Epidermal melanocyte (primary cell): ENCODE measurements around the gene ZNF12.
"Not testable (repeated sequence)": the region's sequence is repeated elsewhere in the genome, so short reads cannot be mapped to it uniquely, and the experiment has no call there.

Experiments used
- DNase-seq: peaks from one replicate; pipeline ENCODE4 v3.0.0; 2011; ENCODE audit warnings: low spot score; ENCODE audit not compliant: insufficient read length

Gene ZNF12

GRCh38 chr7:6691609-6692106, 15.1 kb downstream of the ZNF12 start:
- DNase-seq, result no peak

GRCh38 chr7:6691103-6691502, 15.6 kb downstream of the ZNF12 start:
- no peak for DNase-seq

DNA sequence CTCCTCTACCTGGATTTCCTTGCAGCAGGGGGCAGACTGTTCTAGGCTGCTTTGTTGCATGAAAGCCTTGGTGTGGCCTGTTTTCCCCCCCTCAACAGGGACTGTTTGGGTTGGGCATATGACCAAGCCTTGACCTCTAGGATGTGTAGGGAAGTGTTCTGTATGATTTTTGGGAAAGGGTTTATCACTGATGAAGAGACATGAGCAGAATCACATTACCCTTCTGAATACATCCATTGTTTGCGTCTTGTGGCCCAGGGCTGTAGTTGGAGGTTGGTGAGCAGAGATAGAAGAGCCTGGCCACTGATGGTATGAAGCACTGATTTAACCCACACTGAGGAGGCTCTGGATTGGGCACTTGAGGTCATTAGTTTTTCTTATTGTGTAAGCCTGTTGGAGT, 26.6 kb downstream of the ZNF12 start:
- no peak for DNase-seq

DNA sequence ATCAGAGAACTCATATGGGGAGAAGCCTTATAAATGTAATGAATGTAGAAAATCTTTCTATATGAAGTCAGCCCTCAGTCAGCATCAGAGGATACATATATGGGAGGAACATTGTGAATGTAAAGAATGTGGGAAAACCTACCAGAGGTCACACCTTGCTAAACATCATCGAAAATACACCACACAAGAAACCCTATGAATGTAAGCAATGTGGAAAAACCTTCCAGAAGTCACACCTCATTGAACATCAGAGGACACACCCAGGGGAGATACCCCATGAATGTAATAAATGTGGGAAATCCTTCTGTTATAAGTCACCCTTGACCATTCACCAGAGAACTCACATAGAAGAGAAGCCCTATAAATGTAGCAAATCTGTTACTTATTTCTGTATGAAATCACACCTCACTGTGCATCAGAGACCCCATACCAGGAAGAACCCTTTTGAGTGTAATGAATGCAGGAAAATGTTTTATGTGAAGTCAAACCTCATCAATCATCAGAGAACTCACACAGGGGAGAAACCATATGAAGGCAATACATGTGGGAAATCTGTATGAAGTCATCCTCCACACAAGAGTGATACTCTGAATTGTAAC, 30.8 kb downstream of the ZNF12 start:
- DNase-seq, result no peak

DNA sequence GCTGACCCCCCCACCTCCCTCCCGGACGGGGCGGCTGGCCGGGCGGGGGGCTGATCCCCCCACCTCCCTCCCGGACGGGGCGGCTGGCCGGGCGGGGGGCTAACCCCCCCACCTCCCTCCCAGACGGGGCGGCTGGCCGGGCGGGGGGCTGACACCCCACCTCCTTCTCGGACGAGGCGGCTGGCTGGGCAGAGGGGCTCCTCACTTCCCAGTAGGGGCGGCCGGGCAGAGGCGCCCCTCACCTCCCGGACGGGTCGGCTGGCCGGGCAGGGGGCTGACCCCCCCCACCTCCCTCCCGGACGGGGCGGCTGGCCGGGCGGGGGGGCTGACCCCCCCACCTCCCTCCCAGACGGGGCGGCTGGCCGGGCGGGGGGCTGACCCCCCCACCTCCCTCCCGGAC, 35.9 kb downstream of the ZNF12 start:
- not testable (repeated sequence) for DNase-seq

- DNase-seq, result no peak
Measured at GRCh38 chr7:6658618-6659345, 48.0 kb downstream of the ZNF12 start.

DNA sequence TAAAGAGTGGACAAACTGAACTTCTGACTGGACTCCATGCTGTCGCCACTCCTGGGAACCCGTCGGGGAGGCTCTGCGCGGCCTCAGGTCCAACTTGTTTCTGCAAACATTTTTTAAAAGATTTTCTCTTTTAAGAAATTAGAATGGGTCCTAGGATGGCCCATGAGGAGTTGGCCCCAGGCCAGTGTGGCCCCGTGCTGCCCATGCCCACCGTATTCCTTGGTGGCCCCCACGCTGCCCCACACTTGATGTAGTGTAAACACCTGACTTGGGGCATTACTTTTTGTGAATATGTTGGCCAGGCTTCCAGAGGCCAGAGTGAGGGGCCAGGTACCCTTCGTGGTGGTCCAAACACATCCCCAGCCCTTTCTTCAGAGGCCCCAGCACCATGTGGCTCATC, 50.3 kb downstream of the ZNF12 start:
- DNase-seq, result no peak

- DNase-seq, result no peak
Measured at GRCh38 chr7:6655636-6656385, 50.9 kb downstream of the ZNF12 start.

- DNase-seq, result no peak
Measured at GRCh38 chr7:6654842-6655610, 51.7 kb downstream of the ZNF12 start.

GRCh38 chr7:6654113-6654841, 52.5 kb downstream of the ZNF12 start:
- DNase-seq, result no peak

DNA sequence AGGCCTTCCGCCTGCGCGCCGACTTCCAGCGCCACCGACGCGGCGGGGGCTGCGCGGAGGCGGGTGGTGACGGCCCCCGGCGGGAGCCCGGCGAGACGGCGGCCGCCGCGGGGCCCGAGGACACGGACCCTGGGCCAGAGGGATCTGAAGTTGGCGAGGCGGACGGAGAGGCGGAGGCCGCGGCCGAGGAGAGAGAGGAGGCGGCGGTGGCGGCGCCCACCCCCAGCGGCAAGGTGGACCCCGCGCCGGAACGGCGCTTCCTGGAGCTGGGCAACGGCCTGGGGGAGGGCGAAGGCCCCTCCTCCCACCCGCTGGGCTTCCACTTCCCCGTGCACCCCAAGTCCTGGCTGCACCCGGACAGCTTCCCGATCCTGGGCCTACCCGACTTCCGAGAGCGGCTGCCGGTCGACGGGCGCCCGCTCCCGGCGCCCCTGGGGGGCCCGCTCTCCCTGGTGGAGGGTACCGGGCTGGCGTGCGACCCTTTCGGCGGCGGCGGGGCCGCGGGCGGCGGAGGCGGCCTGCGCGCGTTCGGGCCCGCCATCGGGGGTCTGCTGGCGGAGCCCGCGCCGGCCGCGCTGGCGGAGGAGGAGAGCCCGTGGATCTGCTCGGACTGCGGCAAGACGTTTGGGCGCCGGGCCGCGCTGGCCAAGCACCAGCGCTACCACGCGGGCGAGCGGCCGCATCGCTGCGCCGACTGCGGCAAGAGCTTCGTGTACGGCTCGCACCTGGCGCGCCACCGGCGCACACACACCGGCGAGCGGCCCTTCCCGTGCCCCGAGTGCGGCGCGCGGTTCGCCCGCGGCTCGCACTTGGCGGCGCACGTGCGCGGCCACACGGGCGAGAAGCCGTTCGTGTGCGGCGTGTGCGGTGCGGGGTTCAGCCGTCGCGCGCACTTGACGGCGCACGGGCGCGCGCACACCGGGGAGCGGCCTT, 53.4 kb downstream of the ZNF12 start:
- no peak for DNase-seq

DNA sequence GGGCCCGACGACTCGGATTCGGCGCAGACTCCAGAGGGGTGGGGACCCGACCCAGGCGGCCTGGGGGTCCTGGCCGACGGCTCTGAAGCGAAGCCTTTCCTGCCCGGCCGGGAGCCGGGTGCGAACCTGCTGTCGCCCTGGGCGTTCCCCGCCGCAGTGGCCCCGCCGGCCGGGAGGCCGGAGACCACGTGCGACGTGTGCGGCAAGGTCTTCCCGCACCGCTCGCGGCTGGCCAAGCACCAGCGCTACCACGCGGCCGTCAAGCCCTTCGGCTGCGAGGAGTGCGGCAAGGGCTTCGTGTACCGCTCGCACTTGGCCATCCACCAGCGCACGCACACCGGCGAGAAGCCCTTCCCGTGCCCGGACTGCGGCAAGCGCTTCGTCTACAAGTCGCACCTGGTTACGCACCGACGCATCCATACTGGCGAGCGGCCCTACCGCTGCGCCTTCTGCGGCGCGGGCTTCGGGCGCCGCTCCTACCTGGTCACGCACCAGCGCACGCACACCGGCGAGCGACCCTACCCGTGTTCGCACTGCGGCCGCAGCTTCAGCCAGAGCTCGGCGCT, 54.2 kb downstream of the ZNF12 start:
- no peak for DNase-seq

GRCh38 chr7:6651851-6652445, 54.8 kb downstream of the ZNF12 start:
- DNase-seq, result no peak

DNA sequence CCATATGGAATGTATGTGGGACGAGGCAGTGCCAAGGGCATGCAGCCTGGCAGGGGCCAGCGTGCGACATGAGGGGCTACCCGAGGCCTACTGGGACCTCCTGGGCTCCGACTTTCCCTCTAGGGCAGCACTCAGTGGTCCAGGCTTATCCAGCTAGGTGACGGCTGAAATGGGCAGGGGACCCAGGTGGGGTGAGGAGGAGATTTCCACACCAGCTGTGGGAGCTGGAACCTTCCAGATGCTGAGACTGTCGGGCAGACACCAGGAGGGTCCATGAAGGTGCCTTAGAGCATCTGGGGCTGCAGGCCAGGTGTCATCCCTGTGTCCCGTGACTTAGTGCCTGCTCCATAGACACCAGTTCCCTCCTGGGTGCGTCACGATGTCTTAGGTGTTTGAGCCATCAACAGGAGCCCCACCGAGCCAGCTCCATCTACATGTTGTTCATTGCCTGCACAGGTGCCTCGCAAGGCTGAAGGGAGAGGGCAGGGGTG, 56.2 kb downstream of the ZNF12 start:
- no peak for DNase-seq

DNA sequence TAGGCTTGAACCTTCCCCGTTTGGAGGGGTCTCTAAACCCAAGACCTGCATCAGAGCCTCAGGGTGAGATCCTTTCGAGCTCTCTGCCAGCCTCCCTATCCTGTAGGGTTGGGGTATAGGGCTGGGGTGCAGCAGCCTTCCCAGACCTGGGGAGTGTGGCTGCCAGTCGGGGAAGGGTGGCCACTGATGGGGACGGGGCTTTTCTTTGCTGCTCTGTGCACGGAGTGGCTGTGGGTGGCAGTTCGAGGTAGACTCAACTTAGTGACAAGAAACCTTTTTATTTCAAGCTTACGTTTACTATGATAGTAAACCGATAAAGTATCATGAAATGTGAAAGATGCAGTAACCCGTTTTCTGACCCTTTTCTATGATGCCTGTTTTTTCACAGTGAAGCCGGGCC, 56.7 kb downstream of the ZNF12 start:
- DNase-seq, result no peak

DNA sequence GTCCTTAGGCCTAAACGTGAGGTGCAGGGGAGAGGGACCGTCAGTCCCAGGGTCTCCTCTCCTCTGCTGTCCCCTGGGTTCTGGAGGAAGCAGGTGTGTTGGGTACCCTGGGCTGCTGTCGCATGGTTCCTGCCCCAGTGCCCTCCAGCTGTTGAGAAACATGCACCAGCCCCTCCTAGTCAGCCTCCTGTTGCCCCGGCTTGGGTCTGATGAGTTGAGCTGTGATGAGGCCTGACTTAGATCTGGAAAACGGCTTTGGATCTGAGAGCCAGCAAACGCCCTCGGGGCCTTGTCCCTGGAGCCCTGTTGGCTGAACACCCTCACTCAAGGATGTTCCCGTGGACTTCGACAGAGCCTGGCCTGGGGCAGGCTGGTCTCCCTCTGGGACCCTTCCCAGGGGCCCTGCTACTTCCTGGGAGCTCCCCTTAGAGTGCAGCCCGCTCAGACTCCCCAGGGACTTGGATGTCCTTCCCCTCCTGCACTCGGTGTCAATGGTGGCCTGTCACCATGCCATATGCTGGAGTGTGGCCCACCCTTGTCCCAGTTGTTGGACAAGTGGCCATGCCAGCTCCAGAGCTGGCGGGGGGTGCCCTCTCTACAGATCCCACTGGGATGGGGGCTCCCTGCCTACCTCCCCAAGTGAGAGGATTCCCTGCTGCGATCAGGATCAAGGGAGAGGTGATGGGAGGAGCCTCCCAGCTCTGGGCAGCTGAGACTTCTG, 57.3 kb downstream of the ZNF12 start:
- DNase-seq, result no peak

GRCh38 chr7:6648815-6649104, 58.0 kb downstream of the ZNF12 start:
- no peak for DNase-seq

GRCh38 chr7:6648066-6648814, 58.5 kb downstream of the ZNF12 start:
- DNase-seq, result no peak
